Lower lobe of right lung (tissue), 2 donors: Measurements from ENCODE around the gene TMEM132D. TPM values are rescaled to one million over a fixed set of nuclear protein-coding genes. Genes with fewer than 3 reads are reported as not detected.

Experiments used
- ATAC-seq, 2 donors: fragments of 200-7000 bp; cut with Tn5 transposase; one replicate each; pipeline ENCODE4 v1.9.1; 2020 to 2022; ENCODE audit warnings: mild to moderate bottlenecking in 2 of 2, moderate library complexity in 2 of 2
- DNase-seq: peaks from one replicate; pipeline ENCODE4 v3.0.0-alpha.2; 2020
- H3K27ac ChIP-seq: fragments of 200-600 bp; one replicate; pipeline ENCODE4 v1.8.0; 2022
- H3K27me3 ChIP-seq: fragments of 200-600 bp; one replicate; pipeline ENCODE4 v1.8.0; 2022; ENCODE audit warnings: low read depth
- H3K36me3 ChIP-seq: fragments of 200-600 bp; one replicate; pipeline ENCODE4 v1.8.0; 2022; ENCODE audit warnings: mild to moderate bottlenecking
- H3K4me1 ChIP-seq: fragments of 200-600 bp; one replicate; pipeline ENCODE4 v1.8.0; 2022
- H3K4me3 ChIP-seq: fragments of 200-600 bp; one replicate; pipeline ENCODE4 v1.8.0; 2022; ENCODE audit warnings: mild to moderate bottlenecking
- H3K9me3 ChIP-seq: fragments of 200-600 bp; one replicate; pipeline ENCODE4 v1.8.0; 2022
- CTCF ChIP-seq: fragments of 200-600 bp; IDR thresholded peaks from one replicate; pipeline ENCODE4 v1.8.0; 2022; ENCODE audit warnings: antibody characterized with exemption, mild to moderate bottlenecking
- intact Hi-C: fragments of 100-400 bp; cut with DNase I; formaldehyde crosslinking; loops from one replicate; pipeline ENCODE4 v1.11.0; 2022
- total RNA-seq: library from RNA; stranded (reverse); fragmentation: NEBNext Ultra II Directional; extraction: Animal tissue kit (Norgen Biotek cat#: 25700); gene quantifications from one replicate; pipeline ENCODE4 v1.2.1, GENCODE V29; 2021
- donor health status: DM: no; HTN: yes; CAD: no; lungs with severe emphysema.

The TMEM132D gene
- total RNA-seq, 1 donor from 2014 or later: 0.06 TPM

- Histone ChIP-seq H3K4me3 (no peak overlapping the region), H3K9me3 (no peaks in the 10 kb centered on the region), H3K27me3 (no peaks in the 10 kb centered on the region), H3K36me3 (no peaks in the 10 kb centered on the region), H3K4me1 (no peaks in the 10 kb centered on the region), H3K27ac (no peak overlapping the region)
- intact Hi-C loops: no loop called here
- ATAC-seq (peak in 1 of 2 donors; percentile 21), DNase-seq (no peak)
- TF ChIP-seq CTCF: no peak
Observed at GRCh38 chr12:129084875-129085826, 818.7 kb downstream of the TMEM132D start.

- Histone ChIP-seq H3K27ac (no peak overlapping the region), H3K9me3 (no peaks in the 10 kb centered on the region), H3K36me3 (no peaks in the 10 kb centered on the region), H3K4me3 (no peak overlapping the region), H3K4me1 (no peaks in the 10 kb centered on the region), H3K27me3 (no peaks in the 10 kb centered on the region)
- TF ChIP-seq CTCF: no peak
- intact Hi-C loops: no loop called here
- ATAC-seq (no peak), DNase-seq (no peak)
Observed at GRCh38 chr12:129083121-129083840, 820.5 kb downstream of the TMEM132D start.

GRCh38 chr12:129082441-129082840 lies 821.4 kb downstream of the TMEM132D start:
- H3K27ac ChIP-seq: no peak overlapping the region
- no peak for ATAC-seq
- intact Hi-C loops: no loop called here

GRCh38 chr12:129081755-129082250 lies 822.0 kb downstream of the TMEM132D start:
- intact Hi-C loops: no loop called here

More at GRCh38 chr12:129082441-129082840, 821.4 kb downstream of the TMEM132D start:
- Histone ChIP-seq H3K9me3 (no peaks in the 10 kb centered on the region), H3K36me3 (no peaks in the 10 kb centered on the region), H3K4me1 (no peaks in the 10 kb centered on the region), H3K27me3 (no peaks in the 10 kb centered on the region), H3K4me3 (no peak overlapping the region)
- no peak for TF ChIP-seq CTCF
- no peak for DNase-seq

More at GRCh38 chr12:129081755-129082250, 822.0 kb downstream of the TMEM132D start:
- Histone ChIP-seq H3K4me3 (no peak overlapping the region), H3K9me3 (no peaks in the 10 kb centered on the region), H3K27ac (no peak overlapping the region), H3K36me3 (no peaks in the 10 kb centered on the region), H3K27me3 (no peaks in the 10 kb centered on the region), H3K4me1 (no peaks in the 10 kb centered on the region)
- TF ChIP-seq CTCF: no peak
- ATAC-seq (no peak), DNase-seq (no peak)
